ENCODE results near the gene MRAS. TPM values are rescaled to one million over a fixed set of nuclear protein-coding genes. Genes with fewer than 3 reads are reported as not detected.

Gene MRAS
- total RNA-seq (10 to 100 TPM in 1 of 6 donors, 1 to 10 TPM in 5; 2.3 to 12.6 (median 5.6) TPM), polyA plus RNA-seq (1 to 10 TPM; 2.8 to 5.3 TPM)

- FAIRE-seq (no peak), DNase-seq (peak; percentile 70 to 90 (median 72)), ATAC-seq (peak; percentile 81 to 92 (median 88))
- intact Hi-C loops (cut with DNase I), result no loop called here
- peak within 1 kb of the TSS; percentile 48 to 89 (median 74) for H3K27ac ChIP-seq
- no peaks in the 10 kb centered on the region for H3K27me3 ChIP-seq
- no peaks in the 10 kb centered on the region for H3K36me3 ChIP-seq
- TF ChIP-seq, protein P1, sequence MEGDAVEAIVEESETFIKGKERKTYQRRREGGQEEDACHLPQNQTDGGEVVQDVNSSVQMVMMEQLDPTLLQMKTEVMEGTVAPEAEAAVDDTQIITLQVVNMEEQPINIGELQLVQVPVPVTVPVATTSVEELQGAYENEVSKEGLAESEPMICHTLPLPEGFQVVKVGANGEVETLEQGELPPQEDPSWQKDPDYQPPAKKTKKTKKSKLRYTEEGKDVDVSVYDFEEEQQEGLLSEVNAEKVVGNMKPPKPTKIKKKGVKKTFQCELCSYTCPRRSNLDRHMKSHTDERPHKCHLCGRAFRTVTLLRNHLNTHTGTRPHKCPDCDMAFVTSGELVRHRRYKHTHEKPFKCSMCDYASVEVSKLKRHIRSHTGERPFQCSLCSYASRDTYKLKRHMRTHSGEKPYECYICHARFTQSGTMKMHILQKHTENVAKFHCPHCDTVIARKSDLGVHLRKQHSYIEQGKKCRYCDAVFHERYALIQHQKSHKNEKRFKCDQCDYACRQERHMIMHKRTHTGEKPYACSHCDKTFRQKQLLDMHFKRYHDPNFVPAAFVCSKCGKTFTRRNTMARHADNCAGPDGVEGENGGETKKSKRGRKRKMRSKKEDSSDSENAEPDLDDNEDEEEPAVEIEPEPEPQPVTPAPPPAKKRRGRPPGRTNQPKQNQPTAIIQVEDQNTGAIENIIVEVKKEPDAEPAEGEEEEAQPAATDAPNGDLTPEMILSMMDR (IDR thresholded peaks at IDR 0.05), result peak in 3 of 4 donors; percentile 15 to 37 (median 20)
- WGBS, 2 donors, result 0% methylated on average over 68 to 93 of the region's 93 CpGs
- H3K4me3 ChIP-seq, result peak within 1 kb of the TSS; percentile 81 to 88 (median 82)
- no peaks in the 10 kb centered on the region for H3K9me3 ChIP-seq
- H3K4me1 ChIP-seq, result peaks cover 0 to 3% (median 0%) of the 10 kb centered on the region in 3 donors
Observed at GRCh38 chr3:138347960-138348753, at the start of gene MRAS. Gene MRAS (plus strand): TSS chr3:138348579. CDS start chr3:138372884, 24,305 bp downstream.

DNA sequence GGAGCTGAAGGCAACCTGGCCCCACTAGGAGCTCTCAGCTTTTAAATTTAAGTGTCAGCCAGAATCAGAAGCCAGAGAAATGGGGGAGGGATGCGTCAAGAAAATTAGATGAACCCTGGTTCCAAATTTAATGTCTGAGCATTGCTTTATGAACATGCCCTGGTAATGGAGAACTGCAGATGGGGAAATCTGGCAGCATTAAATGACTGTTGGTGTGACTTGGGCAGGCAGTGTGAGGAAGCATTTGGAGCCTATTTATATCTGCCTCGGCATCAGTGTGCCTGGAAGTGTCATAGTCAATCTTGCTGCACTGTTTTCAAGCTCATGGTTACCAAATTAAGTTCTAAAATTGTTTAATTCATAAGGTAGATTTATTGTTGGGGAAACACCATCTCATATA is 47.7 kb upstream of the MRAS start:
- WGBS, 2 donors, result 85 to 92% methylated on average over 2 of the region's 2 CpGs
- intact Hi-C loops (cut with DNase I), result no loop called here
- no peak overlapping the region for H3K27ac ChIP-seq
- peaks cover 0 to 15% (median 0%) of the 10 kb centered on the region in 3 donors for H3K36me3 ChIP-seq
- ATAC-seq, result no peak
- no peaks in the 10 kb centered on the region for H3K4me1 ChIP-seq
- no peaks in the 10 kb centered on the region for H3K27me3 ChIP-seq
- no peak for FAIRE-seq
- TF ChIP-seq, protein P1 (IDR thresholded peaks at IDR 0.05), result no peak
- no peaks in the 10 kb centered on the region for H3K9me3 ChIP-seq
- no peak for DNase-seq
- no peak overlapping the region for H3K4me3 ChIP-seq

DNA sequence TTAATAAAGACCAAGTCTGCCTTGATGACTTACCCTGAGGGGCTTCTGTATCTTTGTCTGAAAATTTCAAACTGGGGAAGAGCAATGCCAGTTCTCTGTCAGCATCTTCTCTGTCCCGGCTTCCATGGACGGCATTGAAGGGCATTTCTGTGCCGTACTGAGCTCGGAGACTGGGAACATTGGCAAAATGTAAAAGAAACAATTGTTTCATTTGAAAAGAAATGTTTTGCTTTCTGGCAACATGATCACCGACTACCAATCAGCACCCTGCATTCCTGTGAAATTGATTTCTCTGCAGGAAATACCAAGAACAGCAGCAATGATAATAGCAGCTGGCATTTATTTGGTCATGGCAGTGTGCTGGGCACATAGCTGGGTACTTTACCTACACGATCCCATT is 44.9 kb upstream of the MRAS start:
- intact Hi-C loops (cut with DNase I), result no loop called here
- FAIRE-seq, result no peak
- TF ChIP-seq, protein P1 (IDR thresholded peaks at IDR 0.05), result no peak

GRCh38 chr3:138307899-138308298 is 40.5 kb upstream of the MRAS start:
- FAIRE-seq, result no peak
- H3K4me3 ChIP-seq, result no peak overlapping the region
- intact Hi-C loops (cut with DNase I), result no loop called here

More for the DNA sequence above, 44.9 kb upstream of the MRAS start:
- peak in 3 of 4 donors; percentile 35 to 76 (median 38) for ATAC-seq
- H3K27me3 ChIP-seq, result no peaks in the 10 kb centered on the region
- H3K9me3 ChIP-seq, result no peaks in the 10 kb centered on the region
- no peak for DNase-seq
- no peaks in the 10 kb centered on the region for H3K36me3 ChIP-seq
- H3K27ac ChIP-seq, result peak overlapping the region in 1 of 4 donors; percentile 22
- peak overlapping the region in 1 of 4 donors; percentile 5 for H3K4me3 ChIP-seq
- no peaks in the 10 kb centered on the region for H3K4me1 ChIP-seq
- WGBS, 2 donors, result 59 to 60% methylated on average over 6 of the region's 6 CpGs

More at GRCh38 chr3:138307899-138308298, 40.5 kb upstream of the MRAS start:
- no peak overlapping the region for H3K27ac ChIP-seq
- no peaks in the 10 kb centered on the region for H3K4me1 ChIP-seq
- ATAC-seq, result no peak
- H3K27me3 ChIP-seq, result no peaks in the 10 kb centered on the region
- no peaks in the 10 kb centered on the region for H3K36me3 ChIP-seq
- no peaks in the 10 kb centered on the region for H3K9me3 ChIP-seq
- 83 to 88% methylated on average over 5 of the region's 5 CpGs for WGBS, 2 donors
- no peak for DNase-seq
- TF ChIP-seq, protein P1 (IDR thresholded peaks at IDR 0.05), result no peak
